GM10266 (cell line): ENCODE results near the gene LPGAT1.
"Not testable (repeated sequence)": the region's sequence is repeated elsewhere in the genome, so short reads cannot be mapped to it uniquely, and the experiment has no call there.

ENCODE experiments used
- DNase-seq: peaks from one replicate; pipeline ENCODE4 v3.0.0; 2012; ENCODE audit errors: extremely low spot score
- TF ChIP-seq, protein P1 (sequence below): IDR thresholded peaks from 2 replicates; pipeline ENCODE4 v1.5.1; 2012; ENCODE audit warnings: mild to moderate bottlenecking, low read depth; ENCODE audit not compliant: control insufficient read depth, insufficient read depth; ENCODE audit errors: missing control alignments

The LPGAT1 gene

DNA sequence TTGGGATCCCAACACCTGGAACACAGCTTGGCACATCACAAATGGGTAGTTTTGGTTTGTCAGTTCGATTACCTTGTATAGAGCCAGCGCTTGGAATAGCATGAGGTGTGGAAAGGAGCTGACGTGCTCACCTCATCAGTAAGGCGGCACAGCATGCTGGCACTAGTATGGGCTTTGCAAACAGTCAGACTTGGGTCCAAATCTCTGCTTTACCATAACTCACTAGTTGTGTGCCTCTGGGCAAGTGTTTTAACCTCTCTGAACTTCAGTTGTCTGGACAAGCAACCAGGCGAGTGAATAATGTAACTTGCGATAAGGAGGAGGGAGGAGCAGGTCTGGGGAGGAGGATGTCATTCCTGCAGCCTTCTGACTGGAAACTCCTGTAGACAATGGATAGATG, 128.8 kb downstream of the LPGAT1 start:
- TF ChIP-seq, protein P1, sequence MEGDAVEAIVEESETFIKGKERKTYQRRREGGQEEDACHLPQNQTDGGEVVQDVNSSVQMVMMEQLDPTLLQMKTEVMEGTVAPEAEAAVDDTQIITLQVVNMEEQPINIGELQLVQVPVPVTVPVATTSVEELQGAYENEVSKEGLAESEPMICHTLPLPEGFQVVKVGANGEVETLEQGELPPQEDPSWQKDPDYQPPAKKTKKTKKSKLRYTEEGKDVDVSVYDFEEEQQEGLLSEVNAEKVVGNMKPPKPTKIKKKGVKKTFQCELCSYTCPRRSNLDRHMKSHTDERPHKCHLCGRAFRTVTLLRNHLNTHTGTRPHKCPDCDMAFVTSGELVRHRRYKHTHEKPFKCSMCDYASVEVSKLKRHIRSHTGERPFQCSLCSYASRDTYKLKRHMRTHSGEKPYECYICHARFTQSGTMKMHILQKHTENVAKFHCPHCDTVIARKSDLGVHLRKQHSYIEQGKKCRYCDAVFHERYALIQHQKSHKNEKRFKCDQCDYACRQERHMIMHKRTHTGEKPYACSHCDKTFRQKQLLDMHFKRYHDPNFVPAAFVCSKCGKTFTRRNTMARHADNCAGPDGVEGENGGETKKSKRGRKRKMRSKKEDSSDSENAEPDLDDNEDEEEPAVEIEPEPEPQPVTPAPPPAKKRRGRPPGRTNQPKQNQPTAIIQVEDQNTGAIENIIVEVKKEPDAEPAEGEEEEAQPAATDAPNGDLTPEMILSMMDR = no peak
- DNase-seq = no peak

DNA sequence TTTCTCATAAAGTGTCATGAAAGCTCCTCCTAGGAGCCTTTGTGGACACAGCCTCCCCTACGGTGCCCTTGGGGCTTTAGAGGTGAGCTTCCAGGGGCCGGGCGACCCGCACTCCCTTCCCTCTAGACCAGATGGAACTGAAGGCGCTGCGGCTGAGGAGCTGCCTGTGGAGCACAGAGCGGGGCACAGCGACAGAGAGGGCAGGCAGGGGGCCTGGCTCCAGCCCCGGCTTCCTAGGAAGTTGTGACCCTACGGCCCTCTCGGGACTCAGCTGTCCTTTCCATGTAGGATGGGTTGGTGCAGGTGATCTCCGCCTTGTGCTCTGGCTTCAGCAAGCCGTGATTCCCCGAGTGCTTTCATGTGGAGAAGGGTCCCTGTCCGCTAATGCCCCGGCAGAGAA, 131.5 kb downstream of the LPGAT1 start:
- no peak for DNase-seq
- TF ChIP-seq, protein P1 = no peak

DNA sequence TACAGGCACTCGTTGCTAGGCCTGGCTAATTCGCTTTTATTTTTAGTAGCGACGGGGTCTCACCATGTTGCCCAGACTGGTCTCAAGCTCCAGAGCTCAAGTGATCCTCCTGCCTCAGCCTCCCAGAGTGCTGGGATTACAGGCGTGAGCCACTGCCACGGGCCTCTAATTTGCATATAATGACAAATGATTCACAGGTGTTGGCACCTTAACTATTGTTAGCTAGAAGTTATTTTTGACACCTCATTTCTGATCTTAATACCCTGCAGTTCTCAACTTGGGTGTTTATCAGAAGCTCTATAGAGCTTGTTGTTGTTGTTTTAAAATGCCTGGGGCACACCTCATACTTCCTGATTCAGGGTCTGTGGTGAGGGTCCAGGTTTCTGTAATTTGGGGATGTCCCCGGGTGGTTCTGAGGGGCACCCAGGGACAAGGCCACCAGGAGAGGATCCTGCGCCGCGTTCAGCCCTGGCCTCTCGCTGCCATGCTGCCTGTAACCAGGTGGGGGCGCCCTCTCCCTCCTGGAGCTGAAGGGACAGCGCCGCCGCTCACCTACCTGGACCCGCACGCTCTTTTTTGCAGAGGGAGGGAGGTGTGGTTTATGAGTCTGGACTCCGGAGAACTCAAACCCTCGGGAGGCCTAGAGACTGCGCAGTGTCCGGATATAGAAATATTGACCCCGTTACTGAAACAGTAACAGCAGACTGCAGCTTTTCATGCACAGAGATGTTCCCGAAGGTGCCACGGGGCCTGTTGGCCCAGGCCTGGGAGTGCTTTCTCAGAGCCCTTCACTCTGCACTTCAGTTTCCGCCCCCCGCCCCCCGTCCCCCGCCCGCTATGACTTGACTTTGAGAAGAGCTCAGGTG, 132.2 kb downstream of the LPGAT1 start:
- peak; percentile 75 for DNase-seq

DNA sequence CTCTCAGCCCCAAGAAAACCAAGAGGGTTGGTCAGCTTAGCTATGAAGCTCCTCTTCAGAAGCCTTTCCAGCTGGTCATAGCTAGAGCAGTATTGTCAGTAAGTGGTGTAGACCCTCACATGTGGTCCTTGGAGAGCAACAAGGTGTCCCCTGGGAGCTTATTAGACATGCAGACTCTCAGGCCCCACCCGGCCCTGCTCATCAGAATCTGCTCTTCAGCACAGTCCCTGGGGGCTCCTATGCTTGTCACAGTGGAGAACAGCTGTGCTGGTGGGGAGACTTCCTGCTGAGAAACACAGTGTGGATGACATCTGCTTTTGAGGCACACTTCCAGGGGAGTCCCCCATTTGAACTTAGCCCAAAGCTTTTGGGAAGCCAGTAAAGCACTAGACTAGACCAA, 133.2 kb downstream of the LPGAT1 start:
- TF ChIP-seq, protein P1 = no peak
- peak; percentile 52 for DNase-seq

More for the DNA sequence above, 132.2 kb downstream of the LPGAT1 start:
- TF ChIP-seq, protein P1 = peak; percentile 99

DNA sequence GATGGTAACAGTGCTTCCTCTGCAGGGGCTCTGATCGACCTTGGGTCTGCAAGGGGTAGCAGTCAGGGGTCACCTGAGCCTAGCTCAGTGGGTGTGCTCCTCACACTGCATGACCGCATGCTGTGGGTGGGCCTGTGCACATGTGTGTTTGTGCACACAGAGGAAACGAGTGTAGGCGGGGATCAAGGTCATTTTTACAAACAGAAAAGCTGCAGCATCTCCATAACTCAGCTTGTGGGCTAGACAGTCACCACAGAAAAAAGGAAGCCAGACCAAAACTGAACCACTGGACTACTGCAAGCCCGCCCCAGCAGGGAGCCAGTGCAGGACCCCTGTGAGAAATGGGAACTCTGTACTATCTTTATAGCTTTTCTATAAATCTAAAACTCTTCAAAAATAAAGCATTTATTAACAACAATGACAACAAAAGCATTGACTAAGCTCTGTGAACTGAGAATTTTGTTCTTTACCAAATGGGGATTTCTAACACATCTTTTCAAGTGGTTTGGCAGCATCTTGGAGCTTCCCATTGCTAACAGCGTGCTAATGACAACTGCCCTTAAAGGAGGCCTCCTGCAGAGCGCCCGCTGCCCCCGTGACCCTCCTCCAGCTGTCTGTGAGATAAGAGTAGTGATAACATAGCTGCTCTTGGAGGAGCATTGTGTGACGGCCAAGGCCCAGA, 135.3 kb downstream of the LPGAT1 start:
- DNase-seq = peak; percentile 48
- TF ChIP-seq, protein P1 = no peak

DNA sequence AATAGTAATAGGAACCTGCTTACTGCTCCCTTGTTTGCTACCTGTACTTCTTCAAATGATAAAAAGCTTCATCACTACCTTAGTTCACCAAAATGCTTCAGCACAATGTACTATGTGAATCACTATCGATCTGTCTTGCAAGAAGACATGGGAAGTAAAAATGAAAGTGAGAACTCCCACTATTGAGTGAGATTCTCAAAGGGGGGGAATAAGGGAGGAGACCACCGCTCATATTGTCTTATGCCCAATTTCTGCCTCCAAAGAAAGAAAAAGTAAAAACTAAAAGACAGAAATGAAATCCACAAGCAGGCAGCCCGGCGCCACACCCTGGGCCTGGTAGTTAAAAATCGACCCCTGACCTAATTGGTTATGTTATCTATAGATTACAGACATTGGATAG, 136.7 kb downstream of the LPGAT1 start:
- not testable (repeated sequence) for DNase-seq
